GM23338 (cell line): ENCODE data around the gene DYRK4.

Source experiments
- CREB1 ChIP-seq: fragments of 250-450 bp; sonication (Bioruptor Pico); IDR thresholded peaks from 2 replicates; pipeline ENCODE4 v1.5.0; 2020; ENCODE audit warnings: low read depth, mild to moderate bottlenecking, moderate library complexity
- ETS1 ChIP-seq: IDR thresholded peaks from 2 replicates; pipeline ENCODE4 v1.6.1; 2016; ENCODE audit warnings: antibody characterized with exemption
- EZH2 ChIP-seq: fragments of 200-600 bp; sonication (generic); IDR thresholded peaks from one replicate; pipeline ENCODE4 v1.8.0; 2017; ENCODE audit warnings: antibody characterized with exemption, mild to moderate bottlenecking, low read depth; ENCODE audit not compliant: unreplicated experiment
- EZH2phosphoT487 ChIP-seq: fragments of 200-600 bp; sonication (generic); IDR thresholded peaks from one replicate; pipeline ENCODE4 v1.8.1; 2018; ENCODE audit warnings: antibody characterized with exemption; ENCODE audit not compliant: unreplicated experiment
- JUNB ChIP-seq: IDR thresholded peaks from one replicate; pipeline ENCODE4 v1.6.1; 2016; ENCODE audit warnings: antibody characterized with exemption; ENCODE audit not compliant: unreplicated experiment
- POLR2AphosphoS5 ChIP-seq: IDR thresholded peaks from 2 replicates; pipeline ENCODE4 v1.6.1; 2016; ENCODE audit warnings: antibody characterized with exemption, low read depth
- REST ChIP-seq: IDR thresholded peaks from one replicate; pipeline ENCODE4 v1.6.1; 2018; ENCODE audit warnings: antibody characterized with exemption; ENCODE audit not compliant: unreplicated experiment
- STAT1 ChIP-seq: IDR thresholded peaks from one replicate; pipeline ENCODE4 v1.6.1; 2016; ENCODE audit warnings: antibody characterized with exemption; ENCODE audit not compliant: unreplicated experiment
- ZNF114 ChIP-seq: fragments of 250-450 bp; sonication (Bioruptor Pico); IDR thresholded peaks from 2 replicates; pipeline ENCODE4 v1.5.0; 2020; ENCODE audit warnings: mild to moderate bottlenecking, moderate library complexity
- TF ChIP-seq, protein P1 (sequence below), 2 experiments: fragments of 200-600 bp in 1 of 2; sonication (generic) in 1 of 2; conservative IDR thresholded peaks; 2 replicates each; pipeline versions ENCODE4 v1.5.1 to v1.6.1; 2016 to 2017; ENCODE audit warnings: antibody characterized with exemption in 2 of 2, low read depth in 2 of 2, mild to moderate bottlenecking in 2 of 2, moderate library complexity in 1 of 2
- TF ChIP-seq, protein P2 (sequence below): fragments of 250-450 bp; sonication (Bioruptor Pico); IDR thresholded peaks from 2 replicates; pipeline ENCODE4 v1.5.0; 2020; ENCODE audit warnings: mild to moderate bottlenecking, moderate library complexity

- TF ChIP-seq, protein P1, sequence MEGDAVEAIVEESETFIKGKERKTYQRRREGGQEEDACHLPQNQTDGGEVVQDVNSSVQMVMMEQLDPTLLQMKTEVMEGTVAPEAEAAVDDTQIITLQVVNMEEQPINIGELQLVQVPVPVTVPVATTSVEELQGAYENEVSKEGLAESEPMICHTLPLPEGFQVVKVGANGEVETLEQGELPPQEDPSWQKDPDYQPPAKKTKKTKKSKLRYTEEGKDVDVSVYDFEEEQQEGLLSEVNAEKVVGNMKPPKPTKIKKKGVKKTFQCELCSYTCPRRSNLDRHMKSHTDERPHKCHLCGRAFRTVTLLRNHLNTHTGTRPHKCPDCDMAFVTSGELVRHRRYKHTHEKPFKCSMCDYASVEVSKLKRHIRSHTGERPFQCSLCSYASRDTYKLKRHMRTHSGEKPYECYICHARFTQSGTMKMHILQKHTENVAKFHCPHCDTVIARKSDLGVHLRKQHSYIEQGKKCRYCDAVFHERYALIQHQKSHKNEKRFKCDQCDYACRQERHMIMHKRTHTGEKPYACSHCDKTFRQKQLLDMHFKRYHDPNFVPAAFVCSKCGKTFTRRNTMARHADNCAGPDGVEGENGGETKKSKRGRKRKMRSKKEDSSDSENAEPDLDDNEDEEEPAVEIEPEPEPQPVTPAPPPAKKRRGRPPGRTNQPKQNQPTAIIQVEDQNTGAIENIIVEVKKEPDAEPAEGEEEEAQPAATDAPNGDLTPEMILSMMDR (conservative IDR thresholded peaks at IDR 0.05; ENCODE audit: low read depth in 2 of 2): no peak
- TF ChIP-seq EZH2phosphoT487 (no peak), CREB1 (CRISPR knock-in tag) (no peak), ETS1 (no peak), REST (no peak), POLR2AphosphoS5 (no peak), EZH2 (no peak), JUNB (no peak), STAT1 (no peak), ZNF114 (CRISPR knock-in tag) (no peak)
- TF ChIP-seq, protein P2, sequence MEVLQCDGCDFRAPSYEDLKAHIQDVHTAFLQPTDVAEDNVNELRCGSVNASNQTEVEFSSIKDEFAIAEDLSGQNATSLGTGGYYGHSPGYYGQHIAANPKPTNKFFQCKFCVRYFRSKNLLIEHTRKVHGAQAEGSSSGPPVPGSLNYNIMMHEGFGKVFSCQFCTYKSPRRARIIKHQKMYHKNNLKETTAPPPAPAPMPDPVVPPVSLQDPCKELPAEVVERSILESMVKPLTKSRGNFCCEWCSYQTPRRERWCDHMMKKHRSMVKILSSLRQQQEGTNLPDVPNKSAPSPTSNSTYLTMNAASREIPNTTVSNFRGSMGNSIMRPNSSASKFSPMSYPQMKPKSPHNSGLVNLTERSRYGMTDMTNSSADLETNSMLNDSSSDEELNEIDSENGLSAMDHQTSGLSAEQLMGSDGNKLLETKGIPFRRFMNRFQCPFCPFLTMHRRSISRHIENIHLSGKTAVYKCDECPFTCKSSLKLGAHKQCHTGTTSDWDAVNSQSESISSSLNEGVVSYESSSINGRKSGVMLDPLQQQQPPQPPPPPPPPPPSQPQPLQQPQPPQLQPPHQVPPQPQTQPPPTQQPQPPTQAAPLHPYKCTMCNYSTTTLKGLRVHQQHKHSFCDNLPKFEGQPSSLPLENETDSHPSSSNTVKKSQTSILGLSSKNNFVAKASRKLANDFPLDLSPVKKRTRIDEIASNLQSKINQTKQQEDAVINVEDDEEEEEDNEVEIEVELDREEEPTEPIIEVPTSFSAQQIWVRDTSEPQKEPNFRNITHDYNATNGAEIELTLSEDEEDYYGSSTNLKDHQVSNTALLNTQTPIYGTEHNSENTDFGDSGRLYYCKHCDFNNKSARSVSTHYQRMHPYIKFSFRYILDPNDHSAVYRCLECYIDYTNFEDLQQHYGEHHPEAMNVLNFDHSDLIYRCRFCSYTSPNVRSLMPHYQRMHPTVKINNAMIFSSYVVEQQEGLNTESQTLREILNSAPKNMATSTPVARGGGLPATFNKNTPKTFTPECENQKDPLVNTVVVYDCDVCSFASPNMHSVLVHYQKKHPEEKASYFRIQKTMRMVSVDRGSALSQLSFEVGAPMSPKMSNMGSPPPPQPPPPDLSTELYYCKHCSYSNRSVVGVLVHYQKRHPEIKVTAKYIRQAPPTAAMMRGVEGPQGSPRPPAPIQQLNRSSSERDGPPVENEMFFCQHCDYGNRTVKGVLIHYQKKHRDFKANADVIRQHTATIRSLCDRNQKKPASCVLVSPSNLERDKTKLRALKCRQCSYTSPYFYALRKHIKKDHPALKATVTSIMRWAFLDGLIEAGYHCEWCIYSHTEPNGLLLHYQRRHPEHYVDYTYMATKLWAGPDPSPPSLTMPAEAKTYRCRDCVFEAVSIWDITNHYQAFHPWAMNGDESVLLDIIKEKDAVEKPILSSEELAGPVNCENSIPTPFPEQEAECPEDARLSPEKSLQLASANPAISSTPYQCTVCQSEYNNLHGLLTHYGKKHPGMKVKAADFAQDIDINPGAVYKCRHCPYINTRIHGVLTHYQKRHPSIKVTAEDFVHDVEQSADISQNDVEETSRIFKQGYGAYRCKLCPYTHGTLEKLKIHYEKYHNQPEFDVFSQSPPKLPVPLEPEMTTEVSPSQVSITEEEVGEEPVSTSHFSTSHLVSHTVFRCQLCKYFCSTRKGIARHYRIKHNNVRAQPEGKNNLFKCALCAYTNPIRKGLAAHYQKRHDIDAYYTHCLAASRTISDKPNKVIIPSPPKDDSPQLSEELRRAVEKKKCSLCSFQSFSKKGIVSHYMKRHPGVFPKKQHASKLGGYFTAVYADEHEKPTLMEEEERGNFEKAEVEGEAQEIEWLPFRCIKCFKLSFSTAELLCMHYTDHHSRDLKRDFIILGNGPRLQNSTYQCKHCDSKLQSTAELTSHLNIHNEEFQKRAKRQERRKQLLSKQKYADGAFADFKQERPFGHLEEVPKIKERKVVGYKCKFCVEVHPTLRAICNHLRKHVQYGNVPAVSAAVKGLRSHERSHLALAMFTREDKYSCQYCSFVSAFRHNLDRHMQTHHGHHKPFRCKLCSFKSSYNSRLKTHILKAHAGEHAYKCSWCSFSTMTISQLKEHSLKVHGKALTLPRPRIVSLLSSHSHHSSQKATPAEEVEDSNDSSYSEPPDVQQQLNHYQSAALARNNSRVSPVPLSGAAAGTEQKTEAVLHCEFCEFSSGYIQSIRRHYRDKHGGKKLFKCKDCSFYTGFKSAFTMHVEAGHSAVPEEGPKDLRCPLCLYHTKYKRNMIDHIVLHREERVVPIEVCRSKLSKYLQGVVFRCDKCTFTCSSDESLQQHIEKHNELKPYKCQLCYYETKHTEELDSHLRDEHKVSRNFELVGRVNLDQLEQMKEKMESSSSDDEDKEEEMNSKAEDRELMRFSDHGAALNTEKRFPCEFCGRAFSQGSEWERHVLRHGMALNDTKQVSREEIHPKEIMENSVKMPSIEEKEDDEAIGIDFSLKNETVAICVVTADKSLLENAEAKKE: no peak
These were observed 30.9 kb upstream of the DYRK4 start for GRCh38 chr12:4530982-4531586.
